ENCODE data around the gene CD22. TPM values are rescaled to one million over a fixed set of nuclear protein-coding genes. Genes with fewer than 3 reads are reported as not detected.

Gene CD22
- total RNA-seq, 1 experiment from 2014 or later, result not detected

- no peaks in the 10 kb centered on the region for H3K9me3 Mint-ChIP-seq (ENCODE audit: unreplicated experiment)
- Histone ChIP-seq H3K36me3 (ENCODE audit: control insufficient read depth, insufficient read depth, low read length) (no peaks in the 10 kb centered on the region), H3K4me3 (ENCODE audit: low read depth, low read length) (no peak overlapping the region), H3K9me3 (no peaks in the 10 kb centered on the region), H3K4me1 (peaks cover 4% of the 10 kb centered on the region; the same call in 1 of the 2 replicates), H3K27me3 (replicated peaks; ENCODE audit: control insufficient read depth, insufficient read depth, low read length) (no peaks in the 10 kb centered on the region; the same call in 1 of the 2 replicates)
- intact Hi-C loops (cut with micrococcal nuclease; ENCODE audit: unreplicated experiment), result no loop called here
- no peak overlapping the region for H3K4me3 Mint-ChIP-seq (ENCODE audit: unreplicated experiment)
- ChIA-PET CTCF (no interaction called here), POLR2A (no interaction called here)
- BruUV-seq (replicated peaks), result no TSS peak
- H3K27ac Mint-ChIP-seq (ENCODE audit: unreplicated experiment), result no peak overlapping the region
- TF ChIP-seq CTCF (IDR thresholded peaks at IDR 0.05; ENCODE audit: insufficient read depth in 1 of 2, low read depth in 1 of 2, low read length in 1 of 2, severe bottlenecking in 1 of 2, unreplicated experiment in 1 of 2), result no peak
- H3K27me3 Mint-ChIP-seq (ENCODE audit: insufficient read depth, unreplicated experiment), result peaks cover 7% of the 10 kb centered on the region
- DNase-seq, result no peak
- no peaks in the 10 kb centered on the region for H3K36me3 Mint-ChIP-seq (ENCODE audit: insufficient read depth, unreplicated experiment)
- H3K4me1 Mint-ChIP-seq (ENCODE audit: low read depth, unreplicated experiment), result no peaks in the 10 kb centered on the region
Measured at GRCh38 chr19:35292421-35293362, 36.3 kb upstream of the CD22 start.

- TF ChIP-seq CTCF (IDR thresholded peaks at IDR 0.05; ENCODE audit: insufficient read depth in 1 of 2, low read depth in 1 of 2, low read length in 1 of 2, severe bottlenecking in 1 of 2, unreplicated experiment in 1 of 2), result no peak
- H3K4me3 ChIP-seq (ENCODE audit: low read depth, low read length), result no peak overlapping the region
- peaks cover 4% of the 10 kb centered on the region; the same call in 1 of the 2 replicates for H3K4me1 ChIP-seq
- Mint-ChIP-seq H3K27me3 (ENCODE audit: insufficient read depth, unreplicated experiment) (peaks cover 7% of the 10 kb centered on the region), H3K4me1 (ENCODE audit: low read depth, unreplicated experiment) (no peaks in the 10 kb centered on the region), H3K9me3 (ENCODE audit: unreplicated experiment) (no peaks in the 10 kb centered on the region), H3K4me3 (ENCODE audit: unreplicated experiment) (no peak overlapping the region), H3K36me3 (ENCODE audit: insufficient read depth, unreplicated experiment) (no peaks in the 10 kb centered on the region), H3K27ac (ENCODE audit: unreplicated experiment) (no peak overlapping the region)
- H3K27me3 ChIP-seq (replicated peaks; ENCODE audit: control insufficient read depth, insufficient read depth, low read length), result no peaks in the 10 kb centered on the region; the same call in 1 of the 2 replicates
- no peak for DNase-seq
- intact Hi-C loops (cut with micrococcal nuclease; ENCODE audit: unreplicated experiment), result no loop called here
- H3K9me3 ChIP-seq, result no peaks in the 10 kb centered on the region
- CTCF ChIA-PET, result no interaction called here
- no peaks in the 10 kb centered on the region for H3K36me3 ChIP-seq (ENCODE audit: control insufficient read depth, insufficient read depth, low read length)
- POLR2A ChIA-PET, result no interaction called here
- no TSS peak for BruUV-seq (replicated peaks)
Measured at GRCh38 chr19:35293363-35293739, 35.6 kb upstream of the CD22 start.

GRCh38 chr19:35293808-35294207 lies 35.2 kb upstream of the CD22 start:
- no peaks in the 10 kb centered on the region for H3K36me3 ChIP-seq (ENCODE audit: control insufficient read depth, insufficient read depth, low read length)
- no peak for TF ChIP-seq CTCF (IDR thresholded peaks at IDR 0.05; ENCODE audit: insufficient read depth in 1 of 2, low read depth in 1 of 2, low read length in 1 of 2, severe bottlenecking in 1 of 2, unreplicated experiment in 1 of 2)
- H3K9me3 Mint-ChIP-seq (ENCODE audit: unreplicated experiment), result no peaks in the 10 kb centered on the region
- no peak for DNase-seq
- no TSS peak for BruUV-seq (replicated peaks)
- no peaks in the 10 kb centered on the region for H3K36me3 Mint-ChIP-seq (ENCODE audit: insufficient read depth, unreplicated experiment)
- no peak overlapping the region for H3K27ac Mint-ChIP-seq (ENCODE audit: unreplicated experiment)
- no peaks in the 10 kb centered on the region for H3K4me1 Mint-ChIP-seq (ENCODE audit: low read depth, unreplicated experiment)
- H3K4me3 ChIP-seq (ENCODE audit: low read depth, low read length), result no peak overlapping the region
- POLR2A ChIA-PET, result no interaction called here
- intact Hi-C loops (cut with micrococcal nuclease; ENCODE audit: unreplicated experiment), result no loop called here
- H3K4me3 Mint-ChIP-seq (ENCODE audit: unreplicated experiment), result no peak overlapping the region
- H3K9me3 ChIP-seq, result no peaks in the 10 kb centered on the region
- no peaks in the 10 kb centered on the region; the same call in 1 of the 2 replicates for H3K27me3 ChIP-seq (replicated peaks; ENCODE audit: control insufficient read depth, insufficient read depth, low read length)
- H3K27me3 Mint-ChIP-seq (ENCODE audit: insufficient read depth, unreplicated experiment), result peaks cover 7% of the 10 kb centered on the region
- peaks cover 4% of the 10 kb centered on the region; the same call in 1 of the 2 replicates for H3K4me1 ChIP-seq
- CTCF ChIA-PET, result no interaction called here
